Thyroid gland (tissue), 4 donors: ENCODE measurements around the gene GOLGA5.

Experiments used
- POLR2A ChIP-seq, 2 donors: fragments of 450-650 bp; IDR thresholded peaks; one replicate each; pipeline ENCODE4 v1.6.1; 2017; ENCODE audit warnings: antibody characterized with exemption in 2 of 2, mild to moderate bottlenecking in 2 of 2, moderate library complexity in 1 of 2
- TF ChIP-seq, protein P1 (sequence below), 6 experiments: fragments of 200-600 bp in 3 of 6; fragments of 450-650 bp in 3 of 6; sonication (generic) in 3 of 6; IDR thresholded peaks; one replicate each; pipeline ENCODE4 v1.5.1; 2016 to 2019; ENCODE audit warnings: antibody characterized with exemption in 6 of 6, mild to moderate bottlenecking in 2 of 6, inconsistent platforms in 1 of 6, moderate library complexity in 1 of 6

DNA sequence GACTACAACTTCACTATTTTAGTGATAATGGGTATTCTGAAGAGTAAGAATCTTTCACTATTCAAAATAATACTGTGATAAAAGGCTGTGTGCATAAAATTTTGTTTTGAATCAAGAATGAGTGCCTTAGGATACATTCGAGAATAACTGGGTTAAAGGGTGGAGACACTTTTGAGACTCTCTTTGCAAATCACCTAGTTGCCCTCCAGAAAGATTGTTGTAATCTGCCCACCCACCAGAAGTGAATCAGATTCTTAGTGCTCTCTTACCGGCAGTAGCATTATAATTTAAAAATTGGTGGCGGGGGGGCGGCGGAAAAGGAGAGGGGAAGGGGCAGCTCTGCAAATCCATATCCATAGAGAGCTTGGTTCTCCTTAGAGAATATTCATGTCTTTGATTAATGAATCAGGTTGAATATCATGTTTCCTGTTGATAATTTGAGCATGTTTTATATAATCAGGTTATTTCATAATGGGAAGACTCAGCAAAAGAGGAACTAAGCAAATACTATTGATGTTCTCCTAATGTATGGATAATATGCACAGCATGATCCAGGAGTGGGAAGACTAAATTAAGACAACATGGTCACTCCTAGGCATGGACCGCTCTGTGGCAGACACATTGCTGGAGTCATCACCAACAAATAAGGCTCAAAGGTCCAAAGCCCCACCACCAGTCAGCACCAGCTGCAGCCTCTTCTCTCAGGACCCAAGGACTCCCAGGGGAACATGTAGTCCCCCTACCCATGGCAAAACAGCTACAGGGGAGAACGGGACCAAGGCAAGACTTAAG lies 66.1 kb downstream of the GOLGA5 start:
- TF ChIP-seq, protein P1, sequence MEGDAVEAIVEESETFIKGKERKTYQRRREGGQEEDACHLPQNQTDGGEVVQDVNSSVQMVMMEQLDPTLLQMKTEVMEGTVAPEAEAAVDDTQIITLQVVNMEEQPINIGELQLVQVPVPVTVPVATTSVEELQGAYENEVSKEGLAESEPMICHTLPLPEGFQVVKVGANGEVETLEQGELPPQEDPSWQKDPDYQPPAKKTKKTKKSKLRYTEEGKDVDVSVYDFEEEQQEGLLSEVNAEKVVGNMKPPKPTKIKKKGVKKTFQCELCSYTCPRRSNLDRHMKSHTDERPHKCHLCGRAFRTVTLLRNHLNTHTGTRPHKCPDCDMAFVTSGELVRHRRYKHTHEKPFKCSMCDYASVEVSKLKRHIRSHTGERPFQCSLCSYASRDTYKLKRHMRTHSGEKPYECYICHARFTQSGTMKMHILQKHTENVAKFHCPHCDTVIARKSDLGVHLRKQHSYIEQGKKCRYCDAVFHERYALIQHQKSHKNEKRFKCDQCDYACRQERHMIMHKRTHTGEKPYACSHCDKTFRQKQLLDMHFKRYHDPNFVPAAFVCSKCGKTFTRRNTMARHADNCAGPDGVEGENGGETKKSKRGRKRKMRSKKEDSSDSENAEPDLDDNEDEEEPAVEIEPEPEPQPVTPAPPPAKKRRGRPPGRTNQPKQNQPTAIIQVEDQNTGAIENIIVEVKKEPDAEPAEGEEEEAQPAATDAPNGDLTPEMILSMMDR (IDR thresholded peaks at IDR 0.05), result no peak
- TF ChIP-seq POLR2A (IDR thresholded peaks at IDR 0.05), result no peak
